ENCODE data around the gene HOXA11. TPM values are rescaled to one million over a fixed set of nuclear protein-coding genes. Genes with fewer than 3 reads are reported as not detected.
A peak's percentile ranks its signal among the peaks of the same experiment; 100 is the strongest.

HOXA11 gene
- total and polyA plus RNA-seq, 8 donors = 5.2 TPM; not detected in 7

GRCh38 chr7:27202018-27202861 is 17.2 kb upstream of the HOXA11 start:
- Histone ChIP-seq H3K4me1 (peaks cover 39 to 61% (median 52%) of the 10 kb centered on the region in 4 donors), H3K27ac (no peak overlapping the region), H3K9me3 (peaks cover 0 to 7% (median 0%) of the 10 kb centered on the region in 4 donors), H3K4me3 (no peak overlapping the region), H3K27me3 (peaks cover 64 to 100% (median 96%) of the 10 kb centered on the region in 3 donors), H3K36me3 (no peaks in the 10 kb centered on the region)
- no peak for DNase-seq
- WGBS, 5 donors = 16 to 27% (median 19%) methylated on average over 29 to 30 of the region's 30 CpGs
- TF ChIP-seq CTCF (IDR thresholded peaks at IDR 0.05) (no peak), POLR2A (IDR thresholded peaks at IDR 0.05) (no peak), EP300 (IDR thresholded peaks at IDR 0.05) (no peak), POLR2AphosphoS5 (IDR thresholded peaks at IDR 0.05) (no peak)
- intact Hi-C loops (cut with DNase I; ENCODE audit: low total_unique reads) = loop anchor here (10.0 kb wide), 3 partner anchors 373 to 813 kb away; no protein-coding TSS in a partner anchor

- no peak for DNase-seq
- H3K36me3 ChIP-seq = no peaks in the 10 kb centered on the region
- H3K9me3 ChIP-seq = peaks cover 0 to 7% (median 0%) of the 10 kb centered on the region in 4 donors
- peaks cover 39 to 61% (median 52%) of the 10 kb centered on the region in 4 donors for H3K4me1 ChIP-seq
- intact Hi-C loops (cut with DNase I; ENCODE audit: low total_unique reads) = loop anchor here (10.0 kb wide), 3 partner anchors 373 to 813 kb away; no protein-coding TSS in a partner anchor
- peaks cover 63 to 100% (median 96%) of the 10 kb centered on the region in 3 donors for H3K27me3 ChIP-seq
- no peak for TF ChIP-seq POLR2AphosphoS5 (IDR thresholded peaks at IDR 0.05)
- no peak for TF ChIP-seq CTCF (IDR thresholded peaks at IDR 0.05)
- TF ChIP-seq POLR2A (IDR thresholded peaks at IDR 0.05) = no peak
- TF ChIP-seq EP300 (IDR thresholded peaks at IDR 0.05) = no peak
- H3K27ac ChIP-seq = no peak overlapping the region
- peak overlapping the region in 2 of 4 donors; percentile 5 to 50 for H3K4me3 ChIP-seq
- 10 to 18% (median 11%) methylated on average over 4 of the region's 4 CpGs for WGBS, 5 donors
Measured at GRCh38 chr7:27201580-27202017, 16.6 kb upstream of the HOXA11 start.

- Histone ChIP-seq H3K27me3 (peaks cover 57 to 100% (median 95%) of the 10 kb centered on the region in 3 donors), H3K4me3 (peak overlapping the region in 2 of 4 donors; percentile 5 to 50), H3K9me3 (peaks cover 0 to 7% (median 0%) of the 10 kb centered on the region in 4 donors), H3K27ac (no peak overlapping the region), H3K36me3 (no peaks in the 10 kb centered on the region), H3K4me1 (peaks cover 39 to 67% (median 54%) of the 10 kb centered on the region in 4 donors)
- 8 to 11% (median 9%) methylated on average over 14 of the region's 14 CpGs for WGBS, 5 donors
- DNase-seq = no peak
- TF ChIP-seq EP300 (IDR thresholded peaks at IDR 0.05) = no peak
- TF ChIP-seq POLR2AphosphoS5 (IDR thresholded peaks at IDR 0.05) = no peak
- no peak for TF ChIP-seq CTCF (IDR thresholded peaks at IDR 0.05)
- no peak for TF ChIP-seq POLR2A (IDR thresholded peaks at IDR 0.05)
- intact Hi-C loops (cut with DNase I; ENCODE audit: low total_unique reads) = loop anchor here (10.0 kb wide), 3 partner anchors 374 to 814 kb away; no protein-coding TSS in a partner anchor
Measured at GRCh38 chr7:27200761-27201579, 15.9 kb upstream of the HOXA11 start.
